HG03575 (cell line): ENCODE measurements around the gene WIPI1.
"Not testable (repeated sequence)": the region's sequence is repeated elsewhere in the genome, so short reads cannot be mapped to it uniquely, and the experiment has no call there.

Experiments used
- ATAC-seq: cut with Tn5 transposase; IDR thresholded peaks from one replicate; pipeline ENCODE4 v1.9.1; 2021; ENCODE audit not compliant: unreplicated experiment, insufficient number of reproducible peaks, low FRiP score; ENCODE audit errors: extremely low read depth

WIPI1 gene

GRCh38 chr17:68457168-68457538 is at the start of gene WIPI1:
Gene WIPI1 (minus strand): TSS chr17:68457496. CDS start chr17:68457421, 75 bp downstream.
- ATAC-seq: peak; percentile 10

- ATAC-seq: no peak
Measured at GRCh38 chr17:68505951-68506350, 48.7 kb upstream of the WIPI1 start.

GRCh38 chr17:68501074-68501473 is 43.8 kb upstream of the WIPI1 start:
- ATAC-seq: no peak

GRCh38 chr17:68499587-68499986 is 42.3 kb upstream of the WIPI1 start:
- no peak for ATAC-seq

- ATAC-seq: no peak
Measured at GRCh38 chr17:68498479-68499326, 41.4 kb upstream of the WIPI1 start.

GRCh38 chr17:68497885-68498319 is 40.6 kb upstream of the WIPI1 start:
- ATAC-seq: peak; percentile 94

GRCh38 chr17:68495081-68495480 is 37.8 kb upstream of the WIPI1 start:
- no peak for ATAC-seq

- ATAC-seq: not testable (repeated sequence)
Measured at GRCh38 chr17:68492394-68493054, 35.2 kb upstream of the WIPI1 start.

- ATAC-seq: no peak
Measured at GRCh38 chr17:68491381-68492231, 34.3 kb upstream of the WIPI1 start.

- ATAC-seq: no peak
Measured at GRCh38 chr17:68489919-68490318, 32.6 kb upstream of the WIPI1 start.

- ATAC-seq: no peak
Measured at GRCh38 chr17:68484458-68484857, 27.2 kb upstream of the WIPI1 start.

- no peak for ATAC-seq
Measured at GRCh38 chr17:68482576-68483041, 25.3 kb upstream of the WIPI1 start.

GRCh38 chr17:68480885-68481284 is 23.6 kb upstream of the WIPI1 start:
- ATAC-seq: no peak

- no peak for ATAC-seq
Measured at GRCh38 chr17:68470961-68471360, 13.7 kb upstream of the WIPI1 start.

GRCh38 chr17:68468788-68469187 is 11.5 kb upstream of the WIPI1 start:
- ATAC-seq: no peak

GRCh38 chr17:68468334-68468733 is 11.0 kb upstream of the WIPI1 start:
- no peak for ATAC-seq

GRCh38 chr17:68463211-68464019 is 6.1 kb upstream of the WIPI1 start:
- no peak for ATAC-seq

GRCh38 chr17:68462381-68463210 is 5.3 kb upstream of the WIPI1 start:
- ATAC-seq: no peak
